Mesothelial cell of epicardium (in vitro differentiated cells): ENCODE measurements around the gene TTC28. TPM values are rescaled to one million over a fixed set of nuclear protein-coding genes. Genes with fewer than 3 reads are reported as not detected.
"Not testable (repeated sequence)": the region's sequence is repeated elsewhere in the genome, so short reads cannot be mapped to it uniquely, and the experiment has no call there.

Source experiments
- DNase-seq, 2 experiments: peaks; one replicate each; pipeline ENCODE4 v3.0.0; 2021; ENCODE audit warnings: low spot score in 2 of 2; ENCODE audit not compliant: unreplicated experiment in 2 of 2
- H3K27ac Mint-ChIP-seq: 2 replicates; pipeline ENCODE4 v1.8.0; 2021; ENCODE audit warnings: mixed read lengths
- H3K27me3 Mint-ChIP-seq: 2 replicates; pipeline ENCODE4 v1.8.0; 2021; ENCODE audit warnings: low read depth, mixed read lengths
- H3K36me3 Mint-ChIP-seq: 2 replicates; pipeline ENCODE4 v1.8.0; 2021; ENCODE audit warnings: mixed read lengths
- H3K4me1 Mint-ChIP-seq: 2 replicates; pipeline ENCODE4 v1.8.0; 2021; ENCODE audit warnings: mixed read lengths
- H3K4me3 Mint-ChIP-seq: 2 replicates; pipeline ENCODE4 v1.8.0; 2021; ENCODE audit warnings: mild to moderate bottlenecking, moderate library complexity, mixed read lengths
- H3K9me3 Mint-ChIP-seq: 2 replicates; pipeline ENCODE4 v1.8.0; 2021; ENCODE audit warnings: mixed read lengths
- total RNA-seq: library from RNA; stranded (reverse); gene quantifications from 3 replicates; pipeline ENCODE4 v1.2.1, GENCODE V29; 2021
- TF ChIP-seq, protein P1 (sequence below): fragments of 200-600 bp; sonication (generic); IDR thresholded peaks from one replicate; pipeline ENCODE4 v1.5.0; 2021; ENCODE audit warnings: antibody characterized with exemption; ENCODE audit not compliant: unreplicated experiment

Gene TTC28
- total RNA-seq, 1 donor from 2014 or later: 95.9 TPM

- peaks cover 13% of the 10 kb centered on the region for H3K4me1 Mint-ChIP-seq
- peak overlapping the region; percentile 58 for H3K27ac Mint-ChIP-seq
- no peaks in the 10 kb centered on the region for H3K27me3 Mint-ChIP-seq
- H3K4me3 Mint-ChIP-seq: no peak overlapping the region
- peaks cover 15% of the 10 kb centered on the region for H3K36me3 Mint-ChIP-seq
- no peak for DNase-seq
- peaks cover 13% of the 10 kb centered on the region for H3K9me3 Mint-ChIP-seq
- TF ChIP-seq, protein P1, sequence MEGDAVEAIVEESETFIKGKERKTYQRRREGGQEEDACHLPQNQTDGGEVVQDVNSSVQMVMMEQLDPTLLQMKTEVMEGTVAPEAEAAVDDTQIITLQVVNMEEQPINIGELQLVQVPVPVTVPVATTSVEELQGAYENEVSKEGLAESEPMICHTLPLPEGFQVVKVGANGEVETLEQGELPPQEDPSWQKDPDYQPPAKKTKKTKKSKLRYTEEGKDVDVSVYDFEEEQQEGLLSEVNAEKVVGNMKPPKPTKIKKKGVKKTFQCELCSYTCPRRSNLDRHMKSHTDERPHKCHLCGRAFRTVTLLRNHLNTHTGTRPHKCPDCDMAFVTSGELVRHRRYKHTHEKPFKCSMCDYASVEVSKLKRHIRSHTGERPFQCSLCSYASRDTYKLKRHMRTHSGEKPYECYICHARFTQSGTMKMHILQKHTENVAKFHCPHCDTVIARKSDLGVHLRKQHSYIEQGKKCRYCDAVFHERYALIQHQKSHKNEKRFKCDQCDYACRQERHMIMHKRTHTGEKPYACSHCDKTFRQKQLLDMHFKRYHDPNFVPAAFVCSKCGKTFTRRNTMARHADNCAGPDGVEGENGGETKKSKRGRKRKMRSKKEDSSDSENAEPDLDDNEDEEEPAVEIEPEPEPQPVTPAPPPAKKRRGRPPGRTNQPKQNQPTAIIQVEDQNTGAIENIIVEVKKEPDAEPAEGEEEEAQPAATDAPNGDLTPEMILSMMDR: no peak
Measured at GRCh38 chr22:28674121-28674563, 5.5 kb downstream of the TTC28 start.

DNA sequence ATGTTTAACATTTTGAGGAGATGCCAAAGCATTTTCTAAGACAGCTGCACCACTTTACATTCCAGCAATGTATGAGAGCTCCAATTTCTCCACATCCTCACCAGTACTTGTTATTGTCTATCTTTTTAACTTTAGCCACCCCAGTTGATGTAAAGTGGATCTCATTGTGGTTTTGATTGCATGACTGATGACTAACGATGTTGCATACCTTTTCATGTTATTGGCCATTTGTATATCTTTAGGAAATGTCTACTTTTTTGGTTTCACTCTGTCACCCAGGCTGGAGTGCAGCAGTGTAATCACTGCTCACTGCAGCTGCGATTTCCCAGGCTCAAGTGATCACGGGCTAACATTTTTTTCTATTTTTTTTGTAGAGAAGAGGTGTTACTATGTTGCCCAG lies 8.9 kb downstream of the TTC28 start:
- H3K27me3 Mint-ChIP-seq: no peaks in the 10 kb centered on the region
- H3K27ac Mint-ChIP-seq: no peak overlapping the region
- TF ChIP-seq, protein P1: no peak
- no peak for DNase-seq
- no peak overlapping the region for H3K4me3 Mint-ChIP-seq
- peaks cover 15% of the 10 kb centered on the region for H3K36me3 Mint-ChIP-seq
- peaks cover 13% of the 10 kb centered on the region for H3K9me3 Mint-ChIP-seq
- peaks cover 8% of the 10 kb centered on the region for H3K4me1 Mint-ChIP-seq

GRCh38 chr22:28670161-28670560 lies 9.5 kb downstream of the TTC28 start:
- DNase-seq: no peak
- Mint-ChIP-seq H3K4me1 (peaks cover 8% of the 10 kb centered on the region), H3K4me3 (no peak overlapping the region), H3K9me3 (peaks cover 13% of the 10 kb centered on the region), H3K27ac (no peak overlapping the region), H3K27me3 (no peaks in the 10 kb centered on the region), H3K36me3 (peaks cover 15% of the 10 kb centered on the region)
- TF ChIP-seq, protein P1: no peak

DNA sequence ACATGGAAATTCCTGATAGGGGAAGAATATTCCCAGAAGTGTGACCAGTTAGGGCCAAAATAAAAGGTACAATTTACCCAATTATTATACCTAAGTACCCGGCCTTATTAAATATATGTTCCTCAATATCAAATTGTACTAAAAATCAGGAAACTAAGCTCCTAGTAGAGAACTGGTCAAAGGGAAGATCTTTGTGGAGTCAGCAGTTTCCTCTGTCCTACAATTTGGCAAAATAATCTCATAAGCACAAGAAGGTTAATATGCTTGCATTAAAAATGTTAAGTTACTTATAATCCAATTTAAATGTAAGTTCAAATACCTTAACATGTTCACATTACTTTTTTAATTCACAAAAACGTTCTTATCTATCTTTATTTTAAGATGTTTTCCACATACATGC lies 10.3 kb downstream of the TTC28 start:
- DNase-seq: no peak
- TF ChIP-seq, protein P1: no peak
- peaks cover 15% of the 10 kb centered on the region for H3K36me3 Mint-ChIP-seq
- H3K4me3 Mint-ChIP-seq: no peak overlapping the region
- no peak overlapping the region for H3K27ac Mint-ChIP-seq
- H3K9me3 Mint-ChIP-seq: peaks cover 13% of the 10 kb centered on the region
- no peaks in the 10 kb centered on the region for H3K27me3 Mint-ChIP-seq
- peaks cover 8% of the 10 kb centered on the region for H3K4me1 Mint-ChIP-seq

- not testable (repeated sequence) for H3K36me3 Mint-ChIP-seq, H3K4me1 Mint-ChIP-seq, H3K4me3 Mint-ChIP-seq, H3K27ac Mint-ChIP-seq, H3K27me3 Mint-ChIP-seq, H3K9me3 Mint-ChIP-seq, DNase-seq
Measured at GRCh38 chr22:28663569-28663942, 16.1 kb downstream of the TTC28 start.

- Mint-ChIP-seq H3K9me3 (peaks cover 6% of the 10 kb centered on the region), H3K36me3 (peaks cover 7% of the 10 kb centered on the region), H3K27me3 (no peaks in the 10 kb centered on the region), H3K4me3 (no peak overlapping the region), H3K4me1 (peaks cover 12% of the 10 kb centered on the region), H3K27ac (no peak overlapping the region)
- DNase-seq: no peak
- TF ChIP-seq, protein P1: no peak
Measured at GRCh38 chr22:28658448-28658847, 21.2 kb downstream of the TTC28 start.
